Type B pancreatic cell (in vitro differentiated cells): ENCODE measurements around the gene CFAP97. TPM values are rescaled to one million over a fixed set of nuclear protein-coding genes. Genes with fewer than 3 reads are reported as not detected.

Experiments
- DNase-seq: peaks from one replicate; pipeline ENCODE4 v3.0.0; 2021; ENCODE audit warnings: mixed read lengths; ENCODE audit not compliant: unreplicated experiment; ENCODE audit errors: extremely low spot score
- H3K27ac Mint-ChIP-seq: 2 replicates; pipeline ENCODE4 v1.8.0; 2021; ENCODE audit warnings: mild to moderate bottlenecking, mixed read lengths
- H3K27me3 Mint-ChIP-seq: 2 replicates; pipeline ENCODE4 v1.8.0; 2021; ENCODE audit warnings: mixed read lengths
- H3K36me3 Mint-ChIP-seq: 2 replicates; pipeline ENCODE4 v1.8.0; 2021; ENCODE audit warnings: mixed read lengths
- H3K4me1 Mint-ChIP-seq: one replicate; pipeline ENCODE4 v1.8.0; 2021; ENCODE audit warnings: mixed read lengths; ENCODE audit not compliant: unreplicated experiment
- H3K4me3 Mint-ChIP-seq: 2 replicates; pipeline ENCODE4 v1.8.0; 2021; ENCODE audit warnings: mild to moderate bottlenecking, mixed read lengths
- H3K9me3 Mint-ChIP-seq: 2 replicates; pipeline ENCODE4 v1.8.0; 2021; ENCODE audit warnings: mixed read lengths
- total RNA-seq: library from RNA; stranded (reverse); gene quantifications from 2 replicates; pipeline ENCODE4 v1.2.1, GENCODE V29; 2021; ENCODE audit warnings: low replicate concordance
- TF ChIP-seq, protein P1 (sequence below): fragments of 200-600 bp; sonication (generic); conservative IDR thresholded peaks from 2 replicates; pipeline ENCODE4 v1.5.0; 2021; ENCODE audit warnings: antibody characterized with exemption, mild to moderate bottlenecking

CFAP97 gene
- total RNA-seq, 1 donor from 2014 or later, result 21.6 TPM

GRCh38 chr4:185221912-185222311, 18.1 kb upstream of the CFAP97 start:
- Mint-ChIP-seq H3K9me3 (peaks cover 6% of the 10 kb centered on the region), H3K27me3 (no peaks in the 10 kb centered on the region), H3K4me3 (no peak overlapping the region), H3K4me1 (peaks cover 6% of the 10 kb centered on the region), H3K36me3 (peaks cover 8% of the 10 kb centered on the region), H3K27ac (no peak overlapping the region)
- no peak for DNase-seq
- TF ChIP-seq, protein P1, sequence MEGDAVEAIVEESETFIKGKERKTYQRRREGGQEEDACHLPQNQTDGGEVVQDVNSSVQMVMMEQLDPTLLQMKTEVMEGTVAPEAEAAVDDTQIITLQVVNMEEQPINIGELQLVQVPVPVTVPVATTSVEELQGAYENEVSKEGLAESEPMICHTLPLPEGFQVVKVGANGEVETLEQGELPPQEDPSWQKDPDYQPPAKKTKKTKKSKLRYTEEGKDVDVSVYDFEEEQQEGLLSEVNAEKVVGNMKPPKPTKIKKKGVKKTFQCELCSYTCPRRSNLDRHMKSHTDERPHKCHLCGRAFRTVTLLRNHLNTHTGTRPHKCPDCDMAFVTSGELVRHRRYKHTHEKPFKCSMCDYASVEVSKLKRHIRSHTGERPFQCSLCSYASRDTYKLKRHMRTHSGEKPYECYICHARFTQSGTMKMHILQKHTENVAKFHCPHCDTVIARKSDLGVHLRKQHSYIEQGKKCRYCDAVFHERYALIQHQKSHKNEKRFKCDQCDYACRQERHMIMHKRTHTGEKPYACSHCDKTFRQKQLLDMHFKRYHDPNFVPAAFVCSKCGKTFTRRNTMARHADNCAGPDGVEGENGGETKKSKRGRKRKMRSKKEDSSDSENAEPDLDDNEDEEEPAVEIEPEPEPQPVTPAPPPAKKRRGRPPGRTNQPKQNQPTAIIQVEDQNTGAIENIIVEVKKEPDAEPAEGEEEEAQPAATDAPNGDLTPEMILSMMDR, result no peak

- TF ChIP-seq, protein P1, result no peak
Measured at GRCh38 chr4:185221491-185221890, 17.7 kb upstream of the CFAP97 start.

DNA sequence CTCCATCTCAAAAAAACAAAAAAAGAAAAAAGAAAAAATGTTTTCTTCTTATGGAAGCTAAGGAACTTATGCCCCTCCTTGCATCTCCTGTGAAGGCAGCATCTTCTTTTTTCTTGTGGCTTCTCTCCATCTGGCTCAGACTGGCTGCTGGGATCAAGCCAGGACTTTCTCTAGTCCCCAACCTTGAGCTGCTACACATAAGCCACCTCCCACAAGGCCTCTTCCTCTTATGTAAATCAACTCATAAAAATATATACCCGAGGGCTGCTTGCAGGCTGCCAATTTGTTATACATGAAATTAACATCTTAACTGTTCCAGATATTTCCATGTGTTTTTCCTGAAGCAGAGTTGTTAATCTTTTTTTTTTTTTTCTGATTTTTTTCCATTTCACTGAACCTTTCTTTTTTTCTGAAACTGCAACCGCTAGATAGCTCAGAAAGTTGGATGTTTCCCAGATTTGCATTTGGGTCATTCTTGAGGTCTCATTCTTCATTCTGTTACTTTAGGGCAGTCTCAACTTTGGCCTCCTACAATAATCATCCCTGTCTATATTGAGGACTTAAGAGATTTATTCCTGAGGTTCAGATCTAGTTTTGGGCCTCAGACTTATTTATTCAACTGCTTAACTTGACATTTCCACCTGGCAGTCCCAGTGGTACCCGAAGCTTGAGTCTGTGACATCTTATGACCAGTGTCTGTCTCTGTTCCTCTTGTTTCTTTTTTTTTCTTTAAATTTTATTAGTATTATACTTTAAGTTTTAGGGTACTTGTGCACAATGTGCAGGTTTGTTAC, 15.9 kb upstream of the CFAP97 start:
- H3K4me3 Mint-ChIP-seq, result no peak overlapping the region
- H3K27ac Mint-ChIP-seq, result no peak overlapping the region
- H3K27me3 Mint-ChIP-seq, result no peaks in the 10 kb centered on the region
- peaks cover 8% of the 10 kb centered on the region for H3K36me3 Mint-ChIP-seq
- H3K4me1 Mint-ChIP-seq, result peaks cover 6% of the 10 kb centered on the region
- TF ChIP-seq, protein P1, result no peak
- peaks cover 6% of the 10 kb centered on the region for H3K9me3 Mint-ChIP-seq
- no peak for DNase-seq

More at GRCh38 chr4:185221491-185221890, 17.7 kb upstream of the CFAP97 start:
- Mint-ChIP-seq H3K36me3 (peaks cover 8% of the 10 kb centered on the region), H3K27me3 (no peaks in the 10 kb centered on the region), H3K9me3 (peaks cover 6% of the 10 kb centered on the region), H3K4me3 (no peak overlapping the region), H3K4me1 (peaks cover 6% of the 10 kb centered on the region), H3K27ac (peak overlapping the region; percentile 4)
- DNase-seq, result no peak

DNA sequence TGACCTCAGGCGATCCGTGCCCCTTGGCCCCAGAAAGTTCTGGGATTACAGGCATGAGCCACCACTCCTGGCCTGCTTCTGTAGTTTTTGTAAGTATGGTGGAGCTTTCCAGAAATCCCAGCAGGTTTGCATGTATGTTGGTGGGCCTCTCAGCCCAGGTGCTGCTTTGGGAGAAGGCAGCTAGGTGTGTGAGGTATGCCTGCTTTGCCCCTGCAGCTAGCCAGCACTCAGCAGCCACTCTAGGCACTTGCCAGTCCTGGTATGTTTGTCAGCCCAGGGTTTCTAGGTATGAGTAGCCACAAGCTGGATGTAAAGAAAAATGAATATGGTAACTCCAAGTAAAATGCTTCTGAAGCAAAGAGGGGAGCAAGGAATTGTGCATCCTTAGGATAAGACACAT, 14.5 kb upstream of the CFAP97 start:
- H3K4me1 Mint-ChIP-seq, result peaks cover 12% of the 10 kb centered on the region
- H3K4me3 Mint-ChIP-seq, result no peak overlapping the region
- peaks cover 6% of the 10 kb centered on the region for H3K9me3 Mint-ChIP-seq
- H3K36me3 Mint-ChIP-seq, result peaks cover 8% of the 10 kb centered on the region
- peaks cover 2% of the 10 kb centered on the region for H3K27me3 Mint-ChIP-seq
- no peak for DNase-seq
- TF ChIP-seq, protein P1, result no peak
- no peak overlapping the region for H3K27ac Mint-ChIP-seq

DNA sequence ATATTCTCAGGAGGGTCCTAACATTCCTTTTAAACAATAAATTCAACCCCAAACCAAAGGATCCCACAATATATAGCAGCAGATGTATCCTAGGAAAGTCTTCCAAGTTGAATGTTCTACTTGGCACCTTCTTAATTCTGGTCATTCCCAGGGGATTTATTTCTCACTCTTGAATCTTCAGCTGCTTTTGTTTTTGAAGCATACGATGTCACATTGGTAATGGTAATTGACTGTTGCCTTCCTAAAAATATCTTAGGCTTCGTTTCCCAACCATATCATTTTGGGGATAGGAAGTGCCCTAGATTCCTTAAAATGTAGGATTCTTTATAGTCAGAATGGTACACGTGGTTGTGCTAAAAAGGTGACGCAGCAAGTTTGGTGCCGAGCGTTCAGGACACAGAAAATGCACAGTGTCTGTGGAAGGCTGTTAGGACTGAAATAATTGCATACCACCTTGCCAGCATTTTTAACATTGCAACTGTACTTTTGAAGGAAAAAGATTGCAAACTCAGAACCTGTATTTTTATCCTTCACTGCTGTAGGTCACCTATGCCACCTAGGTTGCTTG, 13.7 kb upstream of the CFAP97 start:
- Mint-ChIP-seq H3K9me3 (peaks cover 6% of the 10 kb centered on the region), H3K36me3 (peaks cover 5% of the 10 kb centered on the region), H3K27me3 (peaks cover 4% of the 10 kb centered on the region), H3K4me1 (peaks cover 14% of the 10 kb centered on the region), H3K4me3 (no peak overlapping the region), H3K27ac (no peak overlapping the region)
- DNase-seq, result no peak
- TF ChIP-seq, protein P1, result no peak
